ENCODE results near the gene LCE7A.

Gene LCE7A

DNA sequence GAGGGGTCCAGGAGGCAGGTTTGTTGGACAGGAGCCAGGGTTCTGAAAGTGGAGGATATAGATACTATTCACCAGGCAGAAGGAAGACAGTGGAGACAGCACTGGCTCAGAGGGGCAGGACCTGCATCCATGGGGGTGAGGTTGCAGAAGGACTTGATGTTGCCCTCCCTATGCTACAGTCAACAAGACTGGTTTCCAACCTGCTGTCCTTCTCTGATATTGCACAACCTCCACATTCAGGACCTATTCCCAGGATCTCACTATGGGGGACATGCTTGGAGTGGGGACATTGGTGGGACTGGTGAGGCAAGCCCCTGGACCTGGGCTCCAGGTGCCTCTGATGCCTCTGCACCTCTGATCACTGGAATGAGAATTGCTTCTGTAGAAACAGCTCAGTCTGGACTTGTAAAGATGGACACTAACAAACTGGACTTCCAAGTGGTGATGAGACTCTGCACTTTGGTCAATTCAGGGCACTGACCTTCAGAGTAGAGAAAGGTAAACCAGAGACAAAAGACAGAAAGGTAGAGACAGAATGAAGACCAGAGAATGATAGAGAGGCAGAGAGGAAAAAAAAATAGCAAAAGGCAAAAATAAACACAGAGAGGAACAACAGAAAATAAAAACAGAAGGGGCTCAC, 19.9 kb downstream of the LCE7A start:
- CTCF ChIA-PET = interaction anchor here (0.6 to 2.4 kb wide), 7 partner anchors 8 to 729 kb away, joined by 3 to 29 read pairs (median 4); no protein-coding TSS in a partner anchor
- TF ChIP-seq ZNF610 (tag by site-specific recombination; IDR thresholded peaks at IDR 0.05; ENCODE audit: borderline replicate concordance) (no peak), ZNF214 (tag by site-specific recombination; IDR thresholded peaks at IDR 0.05; ENCODE audit: borderline replicate concordance) (no peak), MYNN (tag by site-specific recombination; IDR thresholded peaks at IDR 0.05; ENCODE audit: borderline replicate concordance) (no peak), ZBTB17 (tag by site-specific recombination; IDR thresholded peaks at IDR 0.05) (no peak), ZNF2 (tag by site-specific recombination; IDR thresholded peaks at IDR 0.05) (no peak), ZNF394 (tag by site-specific recombination; IDR thresholded peaks at IDR 0.05; ENCODE audit: borderline replicate concordance) (no peak), ZBTB8A (tag by site-specific recombination; IDR thresholded peaks at IDR 0.05) (no peak), ZNF792 (tag by site-specific recombination; IDR thresholded peaks at IDR 0.05) (no peak), ZNF324 (tag by site-specific recombination; IDR thresholded peaks at IDR 0.05) (no peak), REPIN1 (tag by site-specific recombination; IDR thresholded peaks at IDR 0.05; ENCODE audit: low read depth) (no peak), ZBTB21 (tag by site-specific recombination; IDR thresholded peaks at IDR 0.05) (no peak)
- TF ChIP-seq, protein P1, sequence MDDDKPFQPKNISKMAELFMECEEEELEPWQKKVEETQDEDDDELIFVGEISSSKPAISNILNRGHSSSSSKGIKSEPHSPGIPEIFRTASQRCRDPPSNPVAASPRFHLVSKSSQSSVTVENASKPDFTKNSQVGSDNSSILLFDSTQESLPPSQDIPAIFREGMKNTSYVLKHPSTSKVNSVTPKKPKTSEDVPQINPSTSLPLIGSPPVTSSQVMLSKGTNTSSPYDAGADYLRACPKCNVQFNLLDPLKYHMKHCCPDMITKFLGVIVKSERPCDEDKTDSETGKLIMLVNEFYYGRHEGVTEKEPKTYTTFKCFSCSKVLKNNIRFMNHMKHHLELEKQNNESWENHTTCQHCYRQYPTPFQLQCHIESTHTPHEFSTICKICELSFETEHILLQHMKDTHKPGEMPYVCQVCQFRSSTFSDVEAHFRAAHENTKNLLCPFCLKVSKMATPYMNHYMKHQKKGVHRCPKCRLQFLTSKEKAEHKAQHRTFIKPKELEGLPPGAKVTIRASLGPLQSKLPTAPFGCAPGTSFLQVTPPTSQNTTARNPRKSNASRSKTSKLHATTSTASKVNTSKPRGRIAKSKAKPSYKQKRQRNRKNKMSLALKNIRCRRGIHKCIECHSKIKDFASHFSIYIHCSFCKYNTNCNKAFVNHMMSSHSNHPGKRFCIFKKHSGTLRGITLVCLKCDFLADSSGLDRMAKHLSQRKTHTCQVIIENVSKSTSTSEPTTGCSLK (tag by site-specific recombination; IDR thresholded peaks at IDR 0.05) = no peak
- TF ChIP-seq, protein P2, sequence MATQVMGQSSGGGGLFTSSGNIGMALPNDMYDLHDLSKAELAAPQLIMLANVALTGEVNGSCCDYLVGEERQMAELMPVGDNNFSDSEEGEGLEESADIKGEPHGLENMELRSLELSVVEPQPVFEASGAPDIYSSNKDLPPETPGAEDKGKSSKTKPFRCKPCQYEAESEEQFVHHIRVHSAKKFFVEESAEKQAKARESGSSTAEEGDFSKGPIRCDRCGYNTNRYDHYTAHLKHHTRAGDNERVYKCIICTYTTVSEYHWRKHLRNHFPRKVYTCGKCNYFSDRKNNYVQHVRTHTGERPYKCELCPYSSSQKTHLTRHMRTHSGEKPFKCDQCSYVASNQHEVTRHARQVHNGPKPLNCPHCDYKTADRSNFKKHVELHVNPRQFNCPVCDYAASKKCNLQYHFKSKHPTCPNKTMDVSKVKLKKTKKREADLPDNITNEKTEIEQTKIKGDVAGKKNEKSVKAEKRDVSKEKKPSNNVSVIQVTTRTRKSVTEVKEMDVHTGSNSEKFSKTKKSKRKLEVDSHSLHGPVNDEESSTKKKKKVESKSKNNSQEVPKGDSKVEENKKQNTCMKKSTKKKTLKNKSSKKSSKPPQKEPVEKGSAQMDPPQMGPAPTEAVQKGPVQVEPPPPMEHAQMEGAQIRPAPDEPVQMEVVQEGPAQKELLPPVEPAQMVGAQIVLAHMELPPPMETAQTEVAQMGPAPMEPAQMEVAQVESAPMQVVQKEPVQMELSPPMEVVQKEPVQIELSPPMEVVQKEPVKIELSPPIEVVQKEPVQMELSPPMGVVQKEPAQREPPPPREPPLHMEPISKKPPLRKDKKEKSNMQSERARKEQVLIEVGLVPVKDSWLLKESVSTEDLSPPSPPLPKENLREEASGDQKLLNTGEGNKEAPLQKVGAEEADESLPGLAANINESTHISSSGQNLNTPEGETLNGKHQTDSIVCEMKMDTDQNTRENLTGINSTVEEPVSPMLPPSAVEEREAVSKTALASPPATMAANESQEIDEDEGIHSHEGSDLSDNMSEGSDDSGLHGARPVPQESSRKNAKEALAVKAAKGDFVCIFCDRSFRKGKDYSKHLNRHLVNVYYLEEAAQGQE (tag by site-specific recombination; IDR thresholded peaks at IDR 0.05) = no peak
- no peaks in the 10 kb centered on the region for H3K9me3 ChIP-seq (ENCODE audit: control insufficient read depth, insufficient read depth, low read depth, low read length)
- POLR2A ChIA-PET = no interaction called here
- no peaks in the 10 kb centered on the region for H3K36me3 ChIP-seq (ENCODE audit: control insufficient read depth in 2 of 2, insufficient read depth in 1 of 2, low read length in 2 of 2)
- no peak overlapping the region for H3K4me3 ChIP-seq (ENCODE audit: low read depth, low read length)
- H3K27ac ChIP-seq (ENCODE audit: extremely low read depth, low read depth, low read length) = no peak overlapping the region
- H3K4me1 ChIP-seq (ENCODE audit: control insufficient read depth, insufficient read depth, low read length) = no peaks in the 10 kb centered on the region

DNA sequence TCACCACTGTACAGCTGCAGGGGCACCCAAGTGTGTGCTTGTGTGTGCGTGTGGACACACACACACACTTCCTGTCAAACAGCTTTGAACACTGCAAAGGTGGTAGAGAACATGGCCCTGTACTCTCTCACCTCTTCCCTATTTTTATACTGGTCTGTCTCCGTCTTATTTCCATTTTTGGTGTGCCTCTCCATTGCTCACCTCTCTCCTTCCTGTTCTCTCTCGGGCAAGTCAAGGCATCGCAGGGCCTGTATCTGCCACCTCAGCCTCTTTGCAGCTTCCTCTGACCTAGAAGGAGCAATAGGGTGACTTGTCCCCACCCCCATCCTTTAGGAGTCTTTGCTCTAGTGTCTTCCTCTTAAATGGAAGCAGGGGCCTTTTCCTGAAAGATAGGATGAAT, 20.5 kb downstream of the LCE7A start:
- POLR2A ChIA-PET = no interaction called here
- no peak overlapping the region for H3K27ac ChIP-seq (ENCODE audit: extremely low read depth, low read depth, low read length)
- CTCF ChIA-PET = no interaction called here
- H3K36me3 ChIP-seq (ENCODE audit: control insufficient read depth in 2 of 2, insufficient read depth in 1 of 2, low read length in 2 of 2) = no peaks in the 10 kb centered on the region
- no peak overlapping the region for H3K4me3 ChIP-seq (ENCODE audit: low read depth, low read length)
- TF ChIP-seq MEIS1 (CRISPR knock-in tag; IDR thresholded peaks at IDR 0.05; ENCODE audit: borderline replicate concordance) (no peak), BCL11A (tag by site-specific recombination; IDR thresholded peaks at IDR 0.05; ENCODE audit: low read depth) (no peak), ZFP37 (tag by site-specific recombination; IDR thresholded peaks at IDR 0.05) (no peak), ZSCAN23 (tag by site-specific recombination; IDR thresholded peaks at IDR 0.05) (no peak), KLF1 (tag by site-specific recombination; IDR thresholded peaks at IDR 0.05) (no peak)
- TF ChIP-seq, protein P3, sequence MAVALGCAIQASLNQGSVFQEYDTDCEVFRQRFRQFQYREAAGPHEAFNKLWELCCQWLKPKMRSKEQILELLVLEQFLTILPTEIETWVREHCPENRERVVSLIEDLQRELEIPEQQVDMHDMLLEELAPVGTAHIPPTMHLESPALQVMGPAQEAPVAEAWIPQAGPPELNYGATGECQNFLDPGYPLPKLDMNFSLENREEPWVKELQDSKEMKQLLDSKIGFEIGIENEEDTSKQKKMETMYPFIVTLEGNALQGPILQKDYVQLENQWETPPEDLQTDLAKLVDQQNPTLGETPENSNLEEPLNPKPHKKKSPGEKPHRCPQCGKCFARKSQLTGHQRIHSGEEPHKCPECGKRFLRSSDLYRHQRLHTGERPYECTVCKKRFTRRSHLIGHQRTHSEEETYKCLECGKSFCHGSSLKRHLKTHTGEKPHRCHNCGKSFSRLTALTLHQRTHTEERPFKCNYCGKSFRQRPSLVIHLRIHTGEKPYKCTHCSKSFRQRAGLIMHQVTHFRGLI (tag by site-specific recombination; IDR thresholded peaks at IDR 0.05) = no peak
- TF ChIP-seq, protein P4, sequence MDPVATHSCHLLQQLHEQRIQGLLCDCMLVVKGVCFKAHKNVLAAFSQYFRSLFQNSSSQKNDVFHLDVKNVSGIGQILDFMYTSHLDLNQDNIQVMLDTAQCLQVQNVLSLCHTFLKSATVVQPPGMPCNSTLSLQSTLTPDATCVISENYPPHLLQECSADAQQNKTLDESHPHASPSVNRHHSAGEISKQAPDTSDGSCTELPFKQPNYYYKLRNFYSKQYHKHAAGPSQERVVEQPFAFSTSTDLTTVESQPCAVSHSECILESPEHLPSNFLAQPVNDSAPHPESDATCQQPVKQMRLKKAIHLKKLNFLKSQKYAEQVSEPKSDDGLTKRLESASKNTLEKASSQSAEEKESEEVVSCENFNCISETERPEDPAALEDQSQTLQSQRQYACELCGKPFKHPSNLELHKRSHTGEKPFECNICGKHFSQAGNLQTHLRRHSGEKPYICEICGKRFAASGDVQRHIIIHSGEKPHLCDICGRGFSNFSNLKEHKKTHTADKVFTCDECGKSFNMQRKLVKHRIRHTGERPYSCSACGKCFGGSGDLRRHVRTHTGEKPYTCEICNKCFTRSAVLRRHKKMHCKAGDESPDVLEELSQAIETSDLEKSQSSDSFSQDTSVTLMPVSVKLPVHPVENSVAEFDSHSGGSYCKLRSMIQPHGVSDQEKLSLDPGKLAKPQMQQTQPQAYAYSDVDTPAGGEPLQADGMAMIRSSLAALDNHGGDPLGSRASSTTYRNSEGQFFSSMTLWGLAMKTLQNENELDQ (tag by site-specific recombination; IDR thresholded peaks at IDR 0.05; ENCODE audit: low read depth) = no peak
- no peaks in the 10 kb centered on the region for H3K9me3 ChIP-seq (ENCODE audit: control insufficient read depth, insufficient read depth, low read depth, low read length)
- no peaks in the 10 kb centered on the region for H3K4me1 ChIP-seq (ENCODE audit: control insufficient read depth, insufficient read depth, low read length)
